CD14-positive monocyte (primary cell): ENCODE measurements around the gene NCBP3. TPM values are rescaled to one million over a fixed set of nuclear protein-coding genes. Genes with fewer than 3 reads are reported as not detected.

Source experiments
- DNase-seq, 3 donors: peaks; one replicate each; pipeline ENCODE4 v3.0.0-alpha.2; 2011 to 2022
- H2AFZ ChIP-seq: 2 replicates; pipeline ENCODE4 v1.6.0; 2012; ENCODE audit warnings: mild to moderate bottlenecking, low read depth, low read length, inconsistent platforms; ENCODE audit not compliant: insufficient read depth, poor library complexity, severe bottlenecking
- H3K27ac ChIP-seq, 2 donors: 1 replicate in 1 of 2; 2 replicates in 1 of 2; pipeline ENCODE4 v1.5.1; 2012 to 2013; ENCODE audit warnings: low read length in 2 of 2, control low read depth in 1 of 2, inconsistent platforms in 1 of 2, low read depth in 1 of 2, mild to moderate bottlenecking in 1 of 2
- H3K27me3 ChIP-seq, 2 donors: one replicate each; pipeline versions ENCODE4 v1.6.0 to v1.6.1; 2011 to 2013; ENCODE audit warnings: low read length in 2 of 2; ENCODE audit not compliant: control insufficient read depth in 2 of 2, insufficient read depth in 2 of 2
- H3K36me3 ChIP-seq, 2 donors: replicated peaks in 1 of 2; 1 replicate in 1 of 2; 2 replicates in 1 of 2; pipeline versions ENCODE4 v1.5.1 to v1.6.1; 2012 to 2013; ENCODE audit warnings: low read length in 2 of 2, control low read depth in 1 of 2, inconsistent platforms in 1 of 2, mild to moderate bottlenecking in 1 of 2; ENCODE audit not compliant: insufficient read depth in 2 of 2, control insufficient read depth in 1 of 2
- H3K4me1 ChIP-seq, 2 donors: 1 replicate in 1 of 2; 2 replicates in 1 of 2; pipeline versions ENCODE4 v1.5.1 to v1.6.1; 2012 to 2013; ENCODE audit warnings: low read length in 2 of 2, control low read depth in 1 of 2, inconsistent platforms in 1 of 2, mild to moderate bottlenecking in 1 of 2, moderate library complexity in 1 of 2; ENCODE audit not compliant: insufficient read depth in 2 of 2, control insufficient read depth in 1 of 2
- H3K4me2 ChIP-seq: replicated peaks from 2 replicates; pipeline ENCODE3; 2012; ENCODE audit warnings: low read length, moderate library complexity, mild to moderate bottlenecking; ENCODE audit not compliant: poor library complexity, severe bottlenecking; ENCODE audit errors: extremely low read depth
- H3K4me3 ChIP-seq, 3 experiments: fragments of 200-600 bp in 1 of 3; sonication (generic) in 1 of 3; replicated peaks in 1 of 3; 1 replicate in 2 of 3; 2 replicates in 1 of 3; pipeline ENCODE4 v1.5.1; 2011 to 2013; ENCODE audit warnings: low read length in 3 of 3, mild to moderate bottlenecking in 3 of 3, control low read depth in 2 of 3, low read depth in 2 of 3, inconsistent platforms in 1 of 3, moderate library complexity in 1 of 3
- H3K79me2 ChIP-seq: 2 replicates; pipeline ENCODE4 v1.6.0; 2012; ENCODE audit warnings: mild to moderate bottlenecking, control low read depth, inconsistent platforms, low read length, moderate library complexity; ENCODE audit not compliant: insufficient read depth
- H3K9ac ChIP-seq: 2 replicates; pipeline ENCODE4 v1.6.0; 2017; ENCODE audit warnings: low read length, mild to moderate bottlenecking; ENCODE audit not compliant: insufficient read depth, poor library complexity, severe bottlenecking
- H3K9me3 ChIP-seq, 2 donors: replicated peaks in 1 of 2; 1 replicate in 1 of 2; 2 replicates in 1 of 2; pipeline versions ENCODE4 v1.5.1 to v1.6.1; 2012 to 2013; ENCODE audit warnings: low read length in 2 of 2, control low read depth in 1 of 2; ENCODE audit not compliant: control insufficient read depth in 1 of 2, insufficient read depth in 1 of 2
- H4K20me1 ChIP-seq: 2 replicates; pipeline ENCODE4 v1.6.0; 2012; ENCODE audit warnings: mild to moderate bottlenecking, low read length, control low read depth, moderate library complexity; ENCODE audit not compliant: insufficient read depth
- H3K27ac Mint-ChIP-seq, 7 donors: one replicate each; pipeline ENCODE4 v1.8.0; 2020; ENCODE audit warnings: mild to moderate bottlenecking in 7 of 7, mixed read lengths in 7 of 7, moderate library complexity in 6 of 7, inconsistent platforms in 2 of 7
- H3K27me3 Mint-ChIP-seq, 3 donors: one replicate each; pipeline ENCODE4 v1.8.0; 2021 to 2022; ENCODE audit warnings: low read depth in 3 of 3, mild to moderate bottlenecking in 3 of 3, mixed read lengths in 3 of 3, moderate library complexity in 3 of 3, inconsistent platforms in 1 of 3
- H3K36me3 Mint-ChIP-seq, 2 donors: one replicate each; pipeline ENCODE4 v1.8.0; 2020; ENCODE audit warnings: mixed read lengths in 2 of 2, inconsistent platforms in 1 of 2, mild to moderate bottlenecking in 1 of 2
- H3K4me1 Mint-ChIP-seq: one replicate; pipeline ENCODE4 v1.8.0; 2020; ENCODE audit warnings: mild to moderate bottlenecking, mixed read lengths
- H3K4me3 Mint-ChIP-seq, 2 donors: one replicate each; pipeline ENCODE4 v1.8.0; 2020; ENCODE audit warnings: mild to moderate bottlenecking in 2 of 2, mixed read lengths in 2 of 2, moderate library complexity in 1 of 2
- H3K9me3 Mint-ChIP-seq, 7 donors: one replicate each; pipeline ENCODE4 v1.8.0; 2020 to 2022; ENCODE audit warnings: mixed read lengths in 7 of 7, mild to moderate bottlenecking in 6 of 7, moderate library complexity in 6 of 7, inconsistent platforms in 2 of 7
- CTCF ChIP-seq: fragments of 200-600 bp; IDR thresholded peaks from one replicate; pipeline ENCODE4 v1.8.0; 2022; ENCODE audit warnings: antibody characterized with exemption, mild to moderate bottlenecking
- WGBS: methylation state at CpG from one replicate; pipeline ENCODE4 v1.1.5; 2013; ENCODE audit warnings: missing lambda C conversion rate; ENCODE audit not compliant: insufficient coverage; 5-methylcytosine and 5-hydroxymethylcytosine counted together
- intact Hi-C, 2 donors: fragments of 100-400 bp; cut with micrococcal nuclease; formaldehyde crosslinking; loops; one replicate each; pipeline versions ENCODE4 v1.15.0 to v1.15.1; 2023
- polyA plus RNA-seq, 3 donors: library from polyadenylated mRNA; depleted of rRNA in 1 of 3; unstranded in 2 of 3; stranded (reverse) in 1 of 3; fragments of 300-500 nt in 2 of 3; fragments of >200 nt in 1 of 3; fragmentation: Illumina TruSeq in 2 of 3; gene quantifications; 1 replicate in 2 of 3; 2 replicates in 1 of 3; pipeline ENCODE4 v1.2.3, GENCODE V29; 2012 to 2021

NCBP3 gene
- polyA plus RNA-seq, 3 donors = 4.9 to 19.0 (median 8.5) TPM

GRCh38 chr17:3864534-3864933 is 18.5 kb upstream of the NCBP3 start:
- peak overlapping the region in 1 of 7 donors; percentile 26 for H3K27ac Mint-ChIP-seq
- no peaks in the 10 kb centered on the region for H3K9me3 Mint-ChIP-seq
- peaks cover 8 to 14% of the 10 kb centered on the region in 2 donors for H3K36me3 Mint-ChIP-seq
- 90% methylated on average over 10 of the region's 10 CpGs for WGBS
- no peak overlapping the region for H3K4me3 Mint-ChIP-seq
- Histone ChIP-seq H3K27ac (no peak overlapping the region), H3K79me2 (no peaks in the 10 kb centered on the region), H3K4me1 (no peaks in the 10 kb centered on the region), H3K27me3 (no peaks in the 10 kb centered on the region), H3K4me2 (no peak overlapping the region), H3K9ac (no peak overlapping the region), H3K36me3 (peaks cover 10 to 12% of the 10 kb centered on the region in 2 donors), H4K20me1 (no peaks in the 10 kb centered on the region), H2AFZ (no peak overlapping the region), H3K4me3 (no peak overlapping the region), H3K9me3 (no peaks in the 10 kb centered on the region)
- no peaks in the 10 kb centered on the region for H3K4me1 Mint-ChIP-seq
- TF ChIP-seq CTCF = no peak
- intact Hi-C loops = loop anchor here (5.0 to 10.0 kb wide), 2 partner anchors 43 to 50 kb away; partner anchors contain the start of gene P2RX1 (in 1 of the 2)
- H3K27me3 Mint-ChIP-seq = peaks cover 0 to 3% (median 0%) of the 10 kb centered on the region in 3 donors
- no peak for DNase-seq

GRCh38 chr17:3861761-3862681 is 16.0 kb upstream of the NCBP3 start:
- 90% methylated on average over 12 of the region's 28 CpGs for WGBS
- Histone ChIP-seq H3K9ac (no peak overlapping the region), H3K4me1 (no peaks in the 10 kb centered on the region), H3K27ac (no peak overlapping the region), H2AFZ (no peak overlapping the region), H3K36me3 (peaks cover 10 to 12% of the 10 kb centered on the region in 2 donors), H3K4me2 (no peak overlapping the region), H3K27me3 (no peaks in the 10 kb centered on the region), H3K9me3 (no peaks in the 10 kb centered on the region), H3K79me2 (no peaks in the 10 kb centered on the region), H4K20me1 (no peaks in the 10 kb centered on the region), H3K4me3 (no peak overlapping the region)
- Mint-ChIP-seq H3K36me3 (peaks cover 8 to 14% of the 10 kb centered on the region in 2 donors), H3K4me3 (no peak overlapping the region), H3K27me3 (peaks cover 0 to 3% (median 3%) of the 10 kb centered on the region in 3 donors), H3K4me1 (no peaks in the 10 kb centered on the region), H3K9me3 (no peaks in the 10 kb centered on the region), H3K27ac (no peak overlapping the region)
- no peak for DNase-seq
- intact Hi-C loops = loop anchor here (2.0 to 10.0 kb wide), 3 partner anchors 45 to 141 kb away; partner anchors contain the start of gene P2RX1 (in 1 of the 2)
- TF ChIP-seq CTCF = no peak
